Limb (tissue), 2 donors: ENCODE results near the gene SLC36A1.
"Not testable (repeated sequence)": the region's sequence is repeated elsewhere in the genome, so short reads cannot be mapped to it uniquely, and the experiment has no call there.

Experiments used
- DNase-seq, 2 donors: peaks; one replicate each; pipeline ENCODE4 v3.0.0-alpha.2; 2016; ENCODE audit errors: extremely low spot score in 2 of 2

Gene SLC36A1

DNA sequence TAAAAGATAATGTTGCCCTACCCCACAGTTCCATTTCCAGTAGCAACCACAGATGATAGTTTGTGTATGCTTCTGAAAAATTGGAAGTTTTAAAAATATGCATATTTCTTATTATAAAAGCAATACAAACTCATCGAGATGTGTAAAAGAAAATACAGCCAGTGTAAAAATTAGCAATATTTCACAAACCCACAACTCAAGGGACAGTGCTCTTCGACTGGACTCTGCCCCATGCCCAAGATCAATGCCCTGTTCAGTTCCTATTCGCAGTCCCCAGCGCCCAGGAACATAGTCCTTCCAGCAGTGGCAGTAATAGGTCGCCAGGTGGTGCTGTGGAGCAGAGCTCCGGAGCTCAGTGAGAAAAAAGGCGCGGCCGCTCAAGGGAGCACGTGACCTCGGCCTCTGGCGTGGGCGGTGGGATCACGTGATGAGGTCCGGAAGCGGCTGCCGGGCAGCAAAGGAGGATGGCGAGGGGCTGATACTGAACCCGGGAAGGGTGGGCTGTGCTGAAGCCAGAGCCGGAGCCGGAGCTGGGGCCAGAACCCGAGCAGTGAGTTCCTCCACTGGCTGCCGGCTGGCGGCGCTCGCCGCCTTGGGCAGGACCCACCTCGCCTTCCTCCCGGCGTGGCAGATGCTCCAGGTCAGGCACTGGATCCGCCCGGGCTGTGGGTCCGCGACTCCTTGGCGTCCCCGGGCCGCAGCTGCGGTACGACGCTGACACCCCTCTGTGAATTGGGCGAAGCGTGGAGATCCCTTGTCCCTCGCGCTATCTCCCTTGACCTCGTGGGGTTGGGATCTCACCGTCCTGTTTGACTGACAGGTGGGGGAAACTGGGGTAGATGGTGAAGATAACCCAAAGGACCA, at the start of gene SLC36A1:
TSS of gene SLC36A1 (plus strand) at position 430 of the 864 bp plus-strand sequence. CDS start 11,190 bp downstream, outside the sequence.
- peak; percentile 92 to 96 for DNase-seq

- DNase-seq = no peak
Measured at GRCh38 chr5:151405334-151406160, 41.9 kb upstream of the SLC36A1 start.

DNA sequence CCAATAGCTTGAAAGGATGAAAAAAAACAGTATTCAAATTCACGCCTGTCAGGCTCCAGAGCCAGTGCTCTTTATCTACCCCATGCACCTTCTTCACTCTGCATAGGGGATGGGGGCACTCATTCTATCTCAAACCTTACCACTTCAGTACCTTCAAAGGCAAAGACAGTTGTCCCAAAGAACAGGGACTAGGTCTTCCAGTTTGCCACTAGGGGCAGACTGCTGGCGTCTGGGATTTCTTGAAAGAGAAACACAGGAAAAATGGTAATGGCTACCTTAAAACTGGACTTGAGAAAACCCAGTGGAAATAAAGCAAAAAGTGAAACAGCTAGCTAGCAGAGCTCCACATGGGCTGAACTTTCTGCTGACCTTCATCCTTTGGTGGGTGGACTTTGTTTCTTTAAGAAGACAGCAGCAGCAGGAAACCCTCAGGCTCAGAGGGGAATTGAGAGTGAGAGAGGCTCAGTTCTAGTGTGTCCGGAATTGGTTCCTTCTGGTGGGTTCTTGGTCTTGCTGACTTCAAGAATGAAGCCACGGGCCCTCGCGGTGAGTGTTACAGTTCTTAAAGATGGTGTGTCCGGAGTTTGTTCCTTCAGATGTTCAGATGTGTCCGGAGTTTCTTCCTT, 41.0 kb upstream of the SLC36A1 start:
- DNase-seq = no peak

GRCh38 chr5:151408591-151409230, 38.7 kb upstream of the SLC36A1 start:
- DNase-seq = no peak

DNA sequence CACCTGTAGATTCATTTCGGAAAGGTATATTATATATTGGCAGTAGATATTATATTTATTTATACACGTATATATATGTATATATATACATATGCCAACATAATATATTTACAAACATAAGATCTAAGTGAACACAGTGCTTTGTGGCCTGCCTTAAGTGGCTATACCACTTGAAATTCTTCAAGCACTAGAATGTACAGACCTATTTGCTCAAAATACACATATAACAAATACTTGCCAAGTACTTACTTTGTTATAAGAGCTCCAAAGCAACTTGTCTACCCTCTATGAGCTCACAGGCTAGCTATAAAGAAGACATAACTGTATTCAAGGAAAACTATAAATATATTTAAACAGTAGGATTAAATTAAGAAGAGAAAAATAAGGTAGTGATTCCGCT, 33.6 kb upstream of the SLC36A1 start:
- DNase-seq = no peak

- no peak for DNase-seq
Measured at GRCh38 chr5:151414536-151414935, 32.9 kb upstream of the SLC36A1 start.

DNA sequence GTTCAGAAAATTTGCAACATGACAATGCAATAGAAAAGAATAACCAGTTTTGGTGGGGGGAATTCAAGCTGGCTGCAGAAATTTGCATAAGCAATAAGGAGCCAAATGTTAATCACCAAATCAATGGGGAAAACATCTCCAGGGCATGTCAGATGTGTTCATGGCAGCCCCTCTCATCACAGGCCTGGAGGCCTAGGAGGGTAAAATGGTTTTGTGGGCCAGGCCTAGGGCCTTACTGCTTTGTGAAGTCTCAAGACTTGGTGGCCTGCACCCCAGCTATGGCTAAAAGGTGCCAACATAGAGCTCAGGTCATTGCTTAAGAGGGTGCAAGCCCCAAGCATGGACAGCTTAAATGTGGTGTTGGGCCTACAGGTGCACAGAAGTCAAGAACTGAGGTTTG, 29.7 kb upstream of the SLC36A1 start:
- no peak for DNase-seq

GRCh38 chr5:151420127-151420526, 27.3 kb upstream of the SLC36A1 start:
- DNase-seq = no peak

DNA sequence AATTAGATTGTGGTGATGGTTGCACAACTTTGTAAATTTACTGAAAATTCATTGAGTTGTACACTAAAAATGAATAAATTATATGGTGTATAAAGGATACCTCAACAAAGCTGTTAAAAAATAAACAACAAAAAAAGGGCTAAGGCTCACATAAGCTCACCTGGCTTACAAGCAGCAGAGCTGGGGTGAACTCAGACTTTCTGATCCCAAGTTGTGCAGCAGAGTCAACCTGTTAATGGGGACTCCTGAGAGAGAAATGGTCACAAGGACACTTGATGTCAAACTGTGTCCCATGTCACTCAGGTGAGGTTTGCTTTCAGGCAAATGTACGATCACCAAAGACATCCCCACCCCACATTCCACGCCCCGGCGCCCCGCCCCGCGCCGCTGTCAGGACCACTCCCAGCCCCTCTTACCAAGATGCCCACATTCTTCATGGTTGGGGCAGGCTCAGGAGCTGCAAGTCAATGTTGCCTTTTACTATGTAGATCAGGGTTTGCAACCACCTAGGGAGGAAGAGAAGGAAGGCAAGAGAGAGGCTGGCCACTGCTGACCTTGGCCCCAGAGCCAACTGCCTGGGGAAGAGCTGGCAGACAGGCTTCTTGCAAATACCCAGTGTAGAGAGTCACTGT, 22.4 kb upstream of the SLC36A1 start:
- DNase-seq = no peak

- not testable (repeated sequence) for DNase-seq
Measured at GRCh38 chr5:151426347-151426746, 21.1 kb upstream of the SLC36A1 start.

DNA sequence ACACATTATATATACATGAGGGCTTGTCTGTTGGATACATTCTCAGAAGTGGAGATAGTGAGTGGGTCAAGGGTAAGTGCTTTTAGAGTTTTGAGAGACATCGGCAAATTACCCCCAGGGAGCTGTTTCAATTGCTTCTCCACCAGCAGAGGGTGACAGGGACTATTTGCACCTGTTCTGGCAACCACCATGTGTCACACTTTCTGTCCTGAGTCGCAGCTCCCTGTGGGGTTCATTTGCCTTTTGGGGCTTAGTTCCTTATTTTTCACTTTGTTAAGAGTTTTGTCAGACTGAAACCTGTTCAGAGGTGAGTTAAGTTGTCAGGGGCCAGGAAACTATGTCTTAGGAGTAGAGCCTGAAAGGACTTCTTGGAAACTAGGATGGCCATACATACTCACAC, 20.1 kb upstream of the SLC36A1 start:
- no peak for DNase-seq

DNA sequence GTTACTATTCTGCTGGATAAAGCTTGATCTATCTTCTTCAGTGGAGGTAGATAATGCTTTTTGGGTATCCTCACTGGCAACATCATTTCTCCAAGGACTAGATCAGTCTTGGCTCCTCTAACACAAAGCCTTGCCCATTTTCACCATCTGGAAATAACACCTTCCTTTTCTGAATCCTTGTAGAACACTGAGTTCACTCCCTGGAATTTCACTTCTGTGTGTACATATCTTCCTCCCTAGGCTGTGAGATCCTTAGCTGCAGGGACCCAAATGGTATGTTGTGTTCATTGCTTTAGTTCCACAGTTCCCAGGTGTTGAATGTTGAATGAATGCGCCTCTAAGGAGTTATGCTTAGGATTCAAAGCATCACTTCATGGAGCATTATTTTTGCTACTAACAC, 16.7 kb upstream of the SLC36A1 start:
- no peak for DNase-seq

GRCh38 chr5:151431666-151432065, 15.7 kb upstream of the SLC36A1 start:
- no peak for DNase-seq

- no peak for DNase-seq
Measured at GRCh38 chr5:151432210-151432609, 15.2 kb upstream of the SLC36A1 start.

GRCh38 chr5:151434570-151435237, 12.7 kb upstream of the SLC36A1 start:
- no peak for DNase-seq

DNA sequence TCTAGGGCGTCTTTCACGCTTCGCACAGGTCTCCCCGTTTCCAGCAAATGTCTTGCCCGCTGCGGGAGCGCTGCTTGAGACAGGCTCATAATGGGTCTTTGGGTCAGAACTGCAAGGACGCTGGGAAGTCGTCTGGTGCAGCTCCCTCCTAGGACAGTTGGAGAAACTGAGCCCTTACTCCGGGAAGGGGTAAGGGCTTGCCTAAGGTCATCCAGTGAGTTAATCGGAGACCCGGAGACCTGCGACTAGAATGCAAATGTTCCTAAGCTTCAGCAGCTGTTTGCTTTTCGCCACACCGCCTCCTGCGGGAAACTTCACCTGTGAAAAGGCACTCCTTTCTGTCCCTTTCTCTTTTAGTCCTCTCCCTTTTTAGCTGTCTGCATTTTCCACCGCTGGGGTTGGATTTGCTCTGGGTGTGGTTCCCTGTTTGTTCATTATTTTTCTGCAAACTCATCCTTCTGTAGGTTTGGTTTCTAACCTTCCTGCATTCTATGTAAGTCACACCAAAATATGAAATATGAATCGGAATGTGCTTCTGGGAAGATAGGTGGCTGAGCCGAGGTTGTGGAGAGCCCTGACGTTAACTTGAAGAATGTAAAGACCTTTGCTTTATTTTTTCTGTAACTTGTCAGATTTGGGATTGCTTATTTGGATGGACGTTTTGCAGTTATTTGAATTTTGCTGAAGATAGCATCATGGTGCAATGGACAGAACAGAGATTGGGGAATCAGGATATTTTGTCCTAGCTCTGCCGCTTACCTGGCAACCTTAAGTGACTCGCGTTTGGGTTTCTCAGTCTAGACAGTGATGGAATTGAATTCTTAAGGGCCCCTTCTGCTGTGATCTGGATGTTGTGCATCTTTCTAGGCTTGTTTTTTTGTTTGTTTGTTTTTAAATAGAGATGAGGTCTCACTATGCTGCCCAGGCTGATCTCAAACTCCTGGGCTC, 909 bp downstream of the SLC36A1 start:
- DNase-seq = peak in 1 of 2 donors; percentile 44

DNA sequence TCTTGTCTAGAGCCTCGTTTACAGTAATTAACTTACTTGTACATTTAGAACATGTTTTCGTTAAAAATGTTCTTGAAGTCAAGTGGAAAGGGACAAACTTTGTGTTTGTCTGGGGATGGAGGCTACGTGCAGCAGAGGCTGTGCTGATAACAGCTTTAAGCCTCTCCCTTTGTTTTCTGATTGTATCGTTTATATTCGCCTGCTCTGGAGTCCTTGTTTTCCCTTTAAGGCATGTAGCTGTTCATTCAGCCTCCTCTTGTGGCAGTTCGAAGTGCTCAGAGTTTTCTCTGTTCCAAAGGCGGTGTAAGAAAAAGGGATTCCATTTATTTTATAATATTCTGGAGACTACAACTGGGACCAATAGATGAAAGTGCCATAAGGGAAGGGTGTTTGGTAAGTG, 1.9 kb downstream of the SLC36A1 start:
- DNase-seq = no peak

DNA sequence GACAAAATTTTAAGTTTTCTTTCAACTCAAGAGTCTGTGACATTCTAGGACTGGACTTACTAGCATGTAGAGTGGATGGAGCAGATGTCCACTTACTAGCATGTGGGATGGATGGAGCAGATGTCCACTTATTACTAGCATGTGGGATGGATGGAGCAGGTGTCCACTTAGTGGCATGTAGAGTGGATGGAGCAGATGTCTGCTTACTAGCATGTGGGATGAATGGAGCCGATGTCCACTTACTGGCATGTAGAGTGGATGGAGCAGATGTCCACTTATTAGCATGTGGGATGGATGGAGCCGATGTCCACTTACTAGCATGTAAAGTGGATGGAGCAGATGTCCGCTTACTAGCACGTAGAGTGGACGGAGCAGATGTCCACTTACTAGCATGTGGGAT, 2.4 kb downstream of the SLC36A1 start:
- DNase-seq = no peak

DNA sequence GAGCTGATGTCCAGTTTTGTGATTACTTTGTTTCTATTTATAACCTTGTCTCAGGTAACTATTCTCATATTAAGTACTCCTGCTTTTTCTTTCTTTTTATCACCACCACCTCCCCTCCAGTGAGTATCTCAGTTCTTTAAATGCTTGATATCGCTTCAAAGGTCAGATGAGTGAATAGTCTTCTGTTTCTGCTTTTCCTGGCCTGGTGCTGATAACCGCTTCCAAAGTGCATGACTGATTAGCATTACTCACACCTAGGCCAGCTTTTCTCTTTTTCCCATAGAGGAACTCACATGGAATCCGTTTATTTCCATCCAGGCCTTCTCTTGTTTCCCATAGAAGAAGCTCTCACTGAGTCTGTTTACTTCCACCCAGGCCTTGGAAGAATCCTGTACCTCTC, 3.2 kb downstream of the SLC36A1 start:
- DNase-seq = no peak
